Neutrophil (primary cell): ENCODE data around the gene IGSF8.
"Not testable (repeated sequence)": the region's sequence is repeated elsewhere in the genome, so short reads cannot be mapped to it uniquely, and the experiment has no call there.

Experiments used
- H3K27ac ChIP-seq: fragments of 200-600 bp; sonication (generic); 2 replicates; pipeline ENCODE4 v1.5.1; 2016; ENCODE audit warnings: mild to moderate bottlenecking, moderate library complexity
- H3K27me3 ChIP-seq: fragments of 200-600 bp; sonication (generic); 2 replicates; pipeline ENCODE4 v1.6.0; 2016; ENCODE audit warnings: mild to moderate bottlenecking
- H3K36me3 ChIP-seq: fragments of 200-600 bp; sonication (generic); 2 replicates; pipeline ENCODE4 v1.5.1; 2017
- H3K4me1 ChIP-seq, 2 experiments: fragments of 200-600 bp in 1 of 2; sonication (generic) in 1 of 2; 1 replicate in 1 of 2; 2 replicates in 1 of 2; pipeline versions ENCODE4 v1.5.1 to v1.6.1; 2013 to 2016; ENCODE audit warnings: low read depth in 1 of 2, low read length in 1 of 2, mild to moderate bottlenecking in 1 of 2, moderate library complexity in 1 of 2; ENCODE audit not compliant: control insufficient read depth in 1 of 2, insufficient read depth in 1 of 2
- H3K4me3 ChIP-seq, 2 experiments: fragments of 200-600 bp in 1 of 2; sonication (generic) in 1 of 2; 1 replicate in 1 of 2; 2 replicates in 1 of 2; pipeline ENCODE4 v1.5.1; 2013 to 2016; ENCODE audit warnings: low read depth in 1 of 2, low read length in 1 of 2, mild to moderate bottlenecking in 1 of 2, moderate library complexity in 1 of 2
- H3K9me3 ChIP-seq: fragments of 200-600 bp; sonication (generic); 2 replicates; pipeline ENCODE4 v1.5.1; 2016
- TF ChIP-seq, protein P1 (sequence below): fragments of 200-600 bp; sonication (generic); IDR thresholded peaks from 2 replicates; pipeline ENCODE4 v1.5.1; 2016; ENCODE audit warnings: antibody characterized with exemption

IGSF8 gene

DNA sequence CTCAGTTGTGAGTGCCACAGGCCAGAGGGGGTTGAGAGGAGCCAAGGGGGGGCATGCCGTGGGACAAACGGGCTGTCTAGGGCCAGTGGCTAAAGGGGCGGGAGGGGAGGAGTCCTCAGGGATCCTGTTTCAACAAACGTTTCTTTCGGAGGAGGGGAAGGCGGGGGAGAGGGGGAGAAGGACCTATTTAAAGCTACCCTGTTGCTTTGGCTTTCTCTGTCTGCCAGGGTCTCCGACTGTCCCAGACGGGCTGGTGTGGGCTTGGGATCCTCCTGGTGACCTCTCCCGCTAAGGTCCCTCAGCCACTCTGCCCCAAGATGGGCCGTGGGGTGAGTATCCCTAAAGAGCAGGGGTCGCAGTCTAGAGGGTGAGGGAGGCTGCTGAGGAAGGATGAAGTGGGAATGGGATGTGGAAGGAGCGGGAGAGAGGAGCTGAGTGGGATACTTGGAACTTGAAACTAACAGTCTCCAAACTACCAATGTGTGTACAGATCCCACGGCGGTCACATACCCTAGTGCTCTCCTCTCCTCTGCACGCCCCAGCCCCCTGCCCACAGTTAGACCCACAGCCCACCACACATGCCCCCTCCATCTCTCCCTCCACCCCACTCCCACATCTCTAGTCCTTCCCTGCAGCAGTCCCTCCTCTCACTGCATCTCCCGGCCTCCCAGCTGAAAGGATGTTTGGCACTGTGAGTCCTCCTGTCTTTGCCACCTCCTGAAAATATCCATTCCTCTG lies 17.3 kb upstream of the IGSF8 start, which contains the start of gene ATP1A2:
TSS of gene ATP1A2 (plus strand) at position 215 of the 738 bp plus-strand sequence. CDS start at position 318, 103 bp downstream.
- H3K4me3 ChIP-seq = no peak within 1 kb of the TSS
- H3K9me3 ChIP-seq = no peaks in the 10 kb centered on the region
- TF ChIP-seq, protein P1, sequence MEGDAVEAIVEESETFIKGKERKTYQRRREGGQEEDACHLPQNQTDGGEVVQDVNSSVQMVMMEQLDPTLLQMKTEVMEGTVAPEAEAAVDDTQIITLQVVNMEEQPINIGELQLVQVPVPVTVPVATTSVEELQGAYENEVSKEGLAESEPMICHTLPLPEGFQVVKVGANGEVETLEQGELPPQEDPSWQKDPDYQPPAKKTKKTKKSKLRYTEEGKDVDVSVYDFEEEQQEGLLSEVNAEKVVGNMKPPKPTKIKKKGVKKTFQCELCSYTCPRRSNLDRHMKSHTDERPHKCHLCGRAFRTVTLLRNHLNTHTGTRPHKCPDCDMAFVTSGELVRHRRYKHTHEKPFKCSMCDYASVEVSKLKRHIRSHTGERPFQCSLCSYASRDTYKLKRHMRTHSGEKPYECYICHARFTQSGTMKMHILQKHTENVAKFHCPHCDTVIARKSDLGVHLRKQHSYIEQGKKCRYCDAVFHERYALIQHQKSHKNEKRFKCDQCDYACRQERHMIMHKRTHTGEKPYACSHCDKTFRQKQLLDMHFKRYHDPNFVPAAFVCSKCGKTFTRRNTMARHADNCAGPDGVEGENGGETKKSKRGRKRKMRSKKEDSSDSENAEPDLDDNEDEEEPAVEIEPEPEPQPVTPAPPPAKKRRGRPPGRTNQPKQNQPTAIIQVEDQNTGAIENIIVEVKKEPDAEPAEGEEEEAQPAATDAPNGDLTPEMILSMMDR = no peak
- H3K27me3 ChIP-seq = peaks cover 40% of the 10 kb centered on the region
- no peaks in the 10 kb centered on the region for H3K4me1 ChIP-seq
- H3K27ac ChIP-seq = no peak within 1 kb of the TSS
- H3K36me3 ChIP-seq = no peaks in the 10 kb centered on the region

DNA sequence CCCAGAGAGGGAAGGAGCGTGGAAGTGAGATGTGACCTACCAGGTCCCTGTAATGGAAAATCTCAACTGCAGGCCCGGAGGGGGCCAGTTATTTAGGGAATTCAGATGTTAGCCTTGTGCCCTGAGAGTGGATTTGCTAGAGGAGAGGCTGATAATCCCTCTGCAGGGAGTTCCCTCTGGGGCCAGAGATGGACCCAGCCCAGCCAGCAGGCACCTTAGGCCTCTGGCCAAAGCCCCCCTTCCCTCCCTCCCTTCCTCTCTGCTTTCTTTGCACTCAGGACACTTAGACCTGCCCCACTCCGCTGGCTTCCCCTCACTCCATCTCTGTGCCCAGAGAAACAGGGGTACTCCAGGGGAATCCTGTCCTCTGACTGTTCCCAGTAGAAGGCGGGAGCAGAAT lies 15.7 kb upstream of the IGSF8 start:
- no peaks in the 10 kb centered on the region for H3K36me3 ChIP-seq
- no peak overlapping the region for H3K27ac ChIP-seq
- H3K27me3 ChIP-seq = peaks cover 54% of the 10 kb centered on the region
- no peak overlapping the region for H3K4me3 ChIP-seq
- no peaks in the 10 kb centered on the region for H3K9me3 ChIP-seq
- TF ChIP-seq, protein P1 = no peak
- no peaks in the 10 kb centered on the region for H3K4me1 ChIP-seq

DNA sequence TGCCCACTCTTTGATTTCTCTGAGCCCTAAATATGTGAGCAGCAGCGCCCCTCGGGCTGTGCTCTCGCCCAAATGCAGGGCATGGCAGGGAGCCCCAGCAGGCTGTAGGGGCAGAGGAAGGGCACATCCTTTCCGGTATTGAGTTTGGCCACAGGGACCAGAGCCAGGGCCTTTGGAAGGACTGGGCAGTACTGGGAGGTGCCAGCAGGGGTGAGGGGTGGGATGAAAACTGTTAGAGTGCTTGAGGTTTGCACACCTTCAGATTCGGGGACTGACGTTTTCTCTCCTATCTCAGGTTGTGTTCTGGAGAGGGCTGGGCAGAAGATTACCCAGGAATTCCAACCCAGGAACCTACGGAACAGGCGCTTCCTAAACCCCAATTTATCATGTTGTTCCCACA lies 15.0 kb upstream of the IGSF8 start:
- TF ChIP-seq, protein P1 = no peak
- Histone ChIP-seq H3K4me3 (no peak overlapping the region), H3K36me3 (no peaks in the 10 kb centered on the region), H3K27me3 (peaks cover 54% of the 10 kb centered on the region), H3K4me1 (no peaks in the 10 kb centered on the region), H3K9me3 (no peaks in the 10 kb centered on the region), H3K27ac (no peak overlapping the region)

DNA sequence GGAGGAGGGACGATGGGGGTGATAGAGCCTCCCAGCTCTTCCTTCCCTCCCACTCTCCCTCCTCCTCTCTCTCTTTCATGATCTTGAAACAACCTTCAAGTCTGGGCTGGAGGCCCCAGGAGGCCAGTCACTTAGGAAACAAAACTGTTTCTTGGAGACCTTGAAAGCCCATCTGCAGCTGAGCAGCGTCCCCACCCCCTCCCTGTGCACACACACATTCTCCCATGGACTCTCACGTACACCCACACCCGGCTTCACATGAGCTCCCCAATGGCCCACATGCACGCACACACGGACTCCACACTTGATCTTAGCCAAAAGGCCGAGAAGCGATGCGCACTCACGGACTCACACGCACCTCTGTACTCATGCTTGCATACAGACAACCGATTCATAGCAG lies 13.9 kb upstream of the IGSF8 start:
- no peaks in the 10 kb centered on the region for H3K36me3 ChIP-seq
- H3K27ac ChIP-seq = no peak overlapping the region
- H3K27me3 ChIP-seq = peaks cover 49% of the 10 kb centered on the region
- H3K4me3 ChIP-seq = no peak overlapping the region
- H3K9me3 ChIP-seq = no peaks in the 10 kb centered on the region
- H3K4me1 ChIP-seq = no peaks in the 10 kb centered on the region
- TF ChIP-seq, protein P1 = no peak

DNA sequence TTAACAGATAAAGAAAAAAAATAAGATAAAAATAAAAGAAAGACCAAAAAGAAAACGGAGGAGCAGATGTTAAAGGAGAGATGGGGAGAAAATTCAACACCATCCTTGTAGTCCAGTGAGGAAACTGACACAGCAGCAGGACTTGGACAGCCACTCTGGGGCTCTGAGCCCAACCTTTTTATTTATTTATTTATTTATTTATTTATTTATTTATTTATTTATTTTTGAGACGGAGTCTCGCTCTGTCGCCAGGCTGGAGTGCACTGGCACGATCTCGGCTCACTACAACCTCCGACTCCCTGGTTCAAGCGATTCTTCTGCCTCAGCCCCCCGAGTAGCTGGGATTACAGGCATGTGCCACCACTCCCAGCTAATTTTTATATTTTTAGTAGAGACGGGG lies 13.0 kb upstream of the IGSF8 start:
- not testable (repeated sequence) for H3K4me3 ChIP-seq, H3K4me1 ChIP-seq, H3K36me3 ChIP-seq, H3K9me3 ChIP-seq, H3K27ac ChIP-seq
- H3K27me3 ChIP-seq = peaks cover 49% of the 10 kb centered on the region

DNA sequence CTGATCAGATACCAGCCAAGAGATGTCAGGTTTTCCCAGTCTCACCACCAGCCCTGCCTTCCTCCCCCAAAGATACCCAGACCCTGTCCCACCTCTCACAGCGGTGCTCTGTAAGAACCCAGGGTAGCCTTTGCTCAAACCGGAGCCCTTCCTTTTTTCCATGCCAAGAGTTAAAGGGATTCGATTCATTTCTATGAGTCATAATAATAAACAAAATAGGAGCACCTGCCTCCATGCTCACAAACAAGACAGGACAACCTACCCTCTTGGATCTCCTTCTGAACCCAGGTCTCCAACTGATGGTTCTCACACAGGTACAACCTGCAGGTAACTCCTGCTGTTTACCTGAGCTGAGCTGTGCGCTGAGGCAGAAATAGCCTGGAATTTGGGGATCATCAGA lies 11.3 kb upstream of the IGSF8 start:
- Histone ChIP-seq H3K9me3 (no peaks in the 10 kb centered on the region), H3K4me3 (no peak overlapping the region), H3K36me3 (no peaks in the 10 kb centered on the region), H3K4me1 (no peaks in the 10 kb centered on the region), H3K27ac (no peak overlapping the region), H3K27me3 (peaks cover 51% of the 10 kb centered on the region)
- TF ChIP-seq, protein P1 = no peak
